ENCODE results near the gene IL6ST. TPM values are rescaled to one million over a fixed set of nuclear protein-coding genes. Genes with fewer than 3 reads are reported as not detected.
A peak's percentile ranks its signal among the peaks of the same experiment; 100 is the strongest.
"Not testable (repeated sequence)": the region's sequence is repeated elsewhere in the genome, so short reads cannot be mapped to it uniquely, and the experiment has no call there.

IL6ST gene
- polyA plus RNA-seq, 1 experiment, result 167 TPM

GRCh38 chr5:55994998-55995914, 493 bp upstream of the IL6ST start:
- ChIA-PET CTCF (interaction anchor here (0.7 to 1.3 kb wide), 4 partner anchors 11 to 128 kb away, joined by 3 to 4 read pairs (median 3); no protein-coding TSS in a partner anchor), POLR2A (interaction anchor here (0.6 kb wide), 2 partner anchors 24 to 94 kb away, joined by 3 to 9 read pairs; no protein-coding TSS in a partner anchor)
- peak overlapping the region; percentile 76 for H3K4me3 ChIP-seq (ENCODE audit: low read depth, low read length)
- peak; percentile 81 for DNase-seq (ENCODE audit: low read depth)
- no peak for TF ChIP-seq CTCF (IDR thresholded peaks at IDR 0.05; ENCODE audit: insufficient read depth, low read depth, low read length)
- H3K36me3 ChIP-seq (ENCODE audit: control insufficient read depth, insufficient read depth, low read length), result no peaks in the 10 kb centered on the region
- no peaks in the 10 kb centered on the region for H3K27me3 ChIP-seq (ENCODE audit: control insufficient read depth, insufficient read depth, low read length)

- POLR2A ChIA-PET, result no interaction called here
- CTCF ChIA-PET, result interaction anchor here (0.7 to 1.1 kb wide), 2 partner anchors 12 to 130 kb away, joined by 3 to 4 read pairs; no protein-coding TSS in a partner anchor
- H3K36me3 ChIP-seq (ENCODE audit: control insufficient read depth, insufficient read depth, low read length), result no peaks in the 10 kb centered on the region
- no peaks in the 10 kb centered on the region for H3K27me3 ChIP-seq (ENCODE audit: control insufficient read depth, insufficient read depth, low read length)
- TF ChIP-seq CTCF (IDR thresholded peaks at IDR 0.05; ENCODE audit: insufficient read depth, low read depth, low read length), result no peak
- H3K4me3 ChIP-seq (ENCODE audit: low read depth, low read length), result peak overlapping the region; percentile 76
- DNase-seq (ENCODE audit: low read depth), result no peak
Measured at GRCh38 chr5:55993731-55994494, 850 bp downstream of the IL6ST start.

- Histone ChIP-seq H3K36me3 (ENCODE audit: control insufficient read depth, insufficient read depth, low read length) (no peaks in the 10 kb centered on the region), H3K4me3 (ENCODE audit: low read depth, low read length) (peak overlapping the region; percentile 76), H3K27me3 (ENCODE audit: control insufficient read depth, insufficient read depth, low read length) (no peaks in the 10 kb centered on the region)
- DNase-seq (ENCODE audit: low read depth), result no peak
- ChIA-PET POLR2A (no interaction called here), CTCF (interaction anchor here (0.6 kb wide), 1 partner anchor 50 kb away, joined by 3 read pairs; no protein-coding TSS in a partner anchor)
- TF ChIP-seq CTCF (IDR thresholded peaks at IDR 0.05; ENCODE audit: insufficient read depth, low read depth, low read length), result no peak
Measured at GRCh38 chr5:55993013-55993412, 1.8 kb downstream of the IL6ST start.

GRCh38 chr5:55991768-55992486, 2.8 kb downstream of the IL6ST start:
- no peaks in the 10 kb centered on the region for H3K36me3 ChIP-seq (ENCODE audit: control insufficient read depth, insufficient read depth, low read length)
- CTCF ChIA-PET, result interaction anchor here (0.6 kb wide), 1 partner anchor 675 kb away, joined by 3 read pairs; no protein-coding TSS in a partner anchor
- no peak for DNase-seq (ENCODE audit: low read depth)
- H3K4me3 ChIP-seq (ENCODE audit: low read depth, low read length), result peak overlapping the region; percentile 76
- H3K27me3 ChIP-seq (ENCODE audit: control insufficient read depth, insufficient read depth, low read length), result no peaks in the 10 kb centered on the region
- POLR2A ChIA-PET, result interaction anchor here (0.6 kb wide), 4 partner anchors 16 to 549 kb away, joined by 4 to 21 read pairs (median 7); no protein-coding TSS in a partner anchor
- TF ChIP-seq CTCF (IDR thresholded peaks at IDR 0.05; ENCODE audit: insufficient read depth, low read depth, low read length), result no peak

GRCh38 chr5:55990895-55991294, 3.9 kb downstream of the IL6ST start:
- H3K36me3 ChIP-seq (ENCODE audit: control insufficient read depth, insufficient read depth, low read length); CTCF ChIA-PET; H3K27me3 ChIP-seq (ENCODE audit: control insufficient read depth, insufficient read depth, low read length); DNase-seq (ENCODE audit: low read depth); H3K4me3 ChIP-seq (ENCODE audit: low read depth, low read length): not testable (repeated sequence)
- POLR2A ChIA-PET, result interaction anchor here (0.5 to 0.6 kb wide), 2 partner anchors 17 to 28 kb away, joined by 4 to 5 read pairs; no protein-coding TSS in a partner anchor

Measured in BJ (cell line).